ENCODE results near the gene GLB1L3. TPM values are rescaled to one million over a fixed set of nuclear protein-coding genes. Genes with fewer than 3 reads are reported as not detected.
A peak's percentile ranks its signal among the peaks of the same experiment; 100 is the strongest.
"Not testable (repeated sequence)": the region's sequence is repeated elsewhere in the genome, so short reads cannot be mapped to it uniquely, and the experiment has no call there.

The GLB1L3 gene
- total RNA-seq, 1 experiment from 2014 or later = 1.6 TPM

GRCh38 chr11:134343646-134344045 lies 67.5 kb downstream of the GLB1L3 start:
- no peak for DNase-seq (ENCODE audit: low spot score)

DNA sequence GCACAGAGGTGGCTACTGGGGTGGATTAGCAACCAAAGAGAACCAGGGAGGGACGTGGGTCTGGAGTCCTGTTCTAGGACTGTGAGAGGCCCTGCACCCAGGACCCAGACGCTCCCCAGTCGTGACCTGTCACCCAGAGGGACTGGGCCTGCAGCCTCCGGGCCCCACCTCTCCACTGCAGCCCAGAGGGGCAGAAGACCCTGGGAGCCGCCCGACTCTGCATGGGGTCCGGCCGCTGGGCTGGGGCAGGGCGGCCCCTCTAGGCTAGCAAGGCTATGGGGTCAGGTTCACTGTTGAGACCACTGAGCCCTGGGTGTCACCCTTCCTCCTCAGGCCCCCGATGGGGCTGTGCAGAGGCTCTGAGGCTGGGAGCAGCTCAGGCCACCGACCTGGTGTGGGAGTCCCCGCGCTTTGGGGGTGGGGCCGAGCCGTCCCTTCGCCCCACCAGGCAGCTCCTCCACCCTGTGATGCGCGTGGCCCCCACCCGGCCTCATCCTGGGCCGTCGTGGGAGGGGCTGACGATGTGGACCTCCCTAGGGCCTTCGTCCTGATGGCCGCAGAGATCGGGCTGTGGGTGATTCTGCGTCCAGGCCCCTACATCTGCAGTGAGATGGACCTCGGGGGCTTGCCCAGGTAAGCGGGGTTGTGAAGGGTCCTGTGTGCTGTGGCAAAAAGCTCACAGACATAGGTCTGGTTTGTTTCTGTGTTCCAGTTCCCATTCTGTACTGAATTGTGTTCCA lies 68.5 kb downstream of the GLB1L3 start:
- not testable (repeated sequence) for DNase-seq (ENCODE audit: low spot score)

GRCh38 chr11:134345237-134345550 lies 69.0 kb downstream of the GLB1L3 start:
- no peak for DNase-seq (ENCODE audit: low spot score)

- DNase-seq (ENCODE audit: low spot score) = no peak
Observed at GRCh38 chr11:134346101-134346975, 70.2 kb downstream of the GLB1L3 start.

DNA sequence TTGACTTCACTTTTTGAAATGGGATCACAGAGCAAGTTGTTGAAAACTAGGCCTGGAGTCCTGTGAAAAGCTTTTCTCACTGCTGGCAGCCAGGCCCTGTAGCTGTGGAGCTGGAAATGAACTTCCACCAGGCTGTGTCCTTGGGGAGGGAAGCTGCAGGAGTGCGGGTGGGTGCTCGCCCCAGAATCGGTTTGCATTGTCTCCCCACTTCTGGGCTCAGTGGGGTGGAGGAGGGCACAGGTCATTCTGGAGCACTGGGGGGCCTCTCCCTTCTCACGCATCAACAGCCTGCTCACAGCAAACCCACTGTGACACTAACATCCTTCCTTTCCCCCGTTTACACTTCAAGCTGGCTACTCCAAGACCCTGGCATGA lies 70.8 kb downstream of the GLB1L3 start:
- DNase-seq (ENCODE audit: low spot score) = no peak

- DNase-seq (ENCODE audit: low spot score) = no peak
Observed at GRCh38 chr11:134347441-134347840, 71.3 kb downstream of the GLB1L3 start.

DNA sequence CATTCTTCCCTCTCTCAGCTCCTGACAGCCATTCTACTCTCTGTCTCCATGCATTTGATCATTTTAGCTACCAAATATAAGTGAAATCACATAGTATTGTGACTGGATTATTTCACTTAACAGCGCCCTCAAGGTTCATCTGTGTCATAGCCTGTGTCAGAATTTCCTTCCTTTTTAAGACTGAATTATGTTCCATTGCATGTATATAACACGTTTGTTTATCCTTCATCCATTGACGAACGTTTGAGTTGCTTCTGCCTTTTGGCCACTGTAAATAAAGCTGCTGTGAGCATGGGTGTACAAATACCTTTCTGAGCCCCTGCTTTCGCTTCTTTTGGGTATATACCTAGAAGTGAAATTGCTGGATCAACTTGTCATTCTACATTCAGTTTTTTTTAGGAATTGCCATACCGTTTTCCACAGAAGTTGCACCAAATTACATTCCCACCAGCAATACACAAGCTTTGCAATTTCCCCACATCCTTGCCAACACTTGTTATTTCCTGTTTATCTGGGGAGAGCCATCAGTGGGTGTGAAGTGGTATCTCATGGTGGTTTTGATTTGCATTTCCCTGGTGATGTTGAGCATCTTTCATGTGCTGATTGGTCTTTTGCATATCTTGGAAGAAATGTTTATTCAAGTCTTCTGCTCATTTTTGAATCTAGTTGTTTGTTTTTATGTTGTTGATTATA lies 73.1 kb downstream of the GLB1L3 start:
- DNase-seq (ENCODE audit: low spot score) = no peak

- no peak for DNase-seq (ENCODE audit: low spot score)
Observed at GRCh38 chr11:134349802-134350355, 73.7 kb downstream of the GLB1L3 start.

DNA sequence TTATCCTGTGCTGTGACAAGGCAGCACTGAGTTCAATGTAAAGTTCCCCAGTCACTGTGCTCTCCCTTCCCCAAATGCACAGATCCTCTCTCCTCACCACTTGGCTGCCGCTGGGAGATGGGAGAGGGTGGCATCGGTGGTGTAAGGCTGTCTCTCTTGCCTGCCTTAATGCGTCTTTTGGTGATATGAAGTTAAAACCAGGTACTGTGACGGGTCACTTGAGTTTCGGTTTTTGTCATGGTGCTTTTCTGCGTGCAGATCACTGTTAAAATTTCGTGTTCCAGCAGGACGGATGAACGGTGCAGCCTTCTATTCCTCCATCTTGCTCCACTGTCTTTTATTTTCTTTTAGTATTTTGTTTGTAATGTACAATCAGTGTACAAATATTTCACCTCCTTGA lies 74.2 kb downstream of the GLB1L3 start:
- DNase-seq (ENCODE audit: low spot score) = no peak

GRCh38 chr11:134352111-134352510 lies 75.9 kb downstream of the GLB1L3 start:
- DNase-seq (ENCODE audit: low spot score) = no peak

GRCh38 chr11:134355136-134355535 lies 79.0 kb downstream of the GLB1L3 start:
- DNase-seq (ENCODE audit: low spot score) = no peak

DNA sequence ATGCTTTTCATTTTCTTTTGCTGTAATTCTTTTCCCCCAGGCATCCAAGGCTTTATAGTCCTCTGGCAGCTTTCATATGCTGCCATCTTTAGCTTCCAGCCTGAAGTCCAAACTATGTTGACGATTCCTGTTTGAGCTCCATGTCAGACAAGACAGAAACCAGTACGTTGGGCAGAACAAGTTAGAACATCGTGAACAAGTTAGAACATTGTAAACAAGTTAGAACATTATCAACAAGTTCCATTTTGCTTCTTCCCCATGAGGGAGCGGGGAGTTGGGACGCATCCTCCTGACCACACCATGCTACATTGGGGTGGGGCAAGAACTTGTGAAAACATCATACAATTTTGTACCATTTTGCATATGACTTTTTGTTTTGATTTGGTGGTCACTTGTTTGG lies 79.5 kb downstream of the GLB1L3 start:
- DNase-seq (ENCODE audit: low spot score) = no peak

GRCh38 chr11:134356656-134357544 lies 80.7 kb downstream of the GLB1L3 start:
- DNase-seq (ENCODE audit: low spot score) = no peak

DNA sequence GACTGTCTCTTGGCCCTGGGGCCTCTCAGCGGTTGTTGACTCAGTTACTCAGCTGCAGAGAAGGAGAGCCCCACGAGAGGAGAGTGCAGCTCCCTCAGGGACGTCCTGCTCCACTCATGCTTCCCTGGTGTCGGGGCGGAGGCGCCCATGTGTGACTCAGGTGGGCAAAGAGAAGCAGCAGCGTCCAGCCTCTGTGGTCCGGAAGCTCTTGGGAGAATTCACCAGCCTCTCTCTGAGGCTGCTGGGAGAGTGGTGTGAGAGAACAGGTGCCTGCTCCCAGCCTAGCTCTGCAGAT lies 81.3 kb downstream of the GLB1L3 start:
- DNase-seq (ENCODE audit: low spot score) = no peak

GRCh38 chr11:134358165-134358855 lies 82.1 kb downstream of the GLB1L3 start:
- no peak for DNase-seq (ENCODE audit: low spot score)

GRCh38 chr11:134358856-134359490 lies 82.8 kb downstream of the GLB1L3 start:
- DNase-seq (ENCODE audit: low spot score) = no peak

DNA sequence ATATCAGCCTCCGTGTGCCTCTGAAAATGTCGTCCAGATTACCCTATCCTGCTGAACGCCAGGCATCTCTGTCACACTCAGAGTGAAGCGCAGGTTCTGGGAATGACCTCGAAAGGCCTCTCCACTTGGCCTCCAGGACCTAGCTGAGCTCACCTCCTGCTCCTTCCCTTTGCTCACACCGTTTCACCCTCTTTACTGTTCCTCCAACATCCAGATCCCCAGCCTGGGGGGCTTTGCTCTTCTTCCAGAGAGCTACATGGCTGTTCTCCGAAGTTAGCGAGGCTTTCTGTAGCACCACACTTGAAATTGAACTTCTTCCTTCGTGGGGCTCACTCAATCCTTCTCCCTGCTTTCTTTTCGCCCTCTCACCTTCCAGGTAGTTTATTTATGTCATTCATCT lies 83.5 kb downstream of the GLB1L3 start:
- DNase-seq (ENCODE audit: low spot score) = no peak

DNA sequence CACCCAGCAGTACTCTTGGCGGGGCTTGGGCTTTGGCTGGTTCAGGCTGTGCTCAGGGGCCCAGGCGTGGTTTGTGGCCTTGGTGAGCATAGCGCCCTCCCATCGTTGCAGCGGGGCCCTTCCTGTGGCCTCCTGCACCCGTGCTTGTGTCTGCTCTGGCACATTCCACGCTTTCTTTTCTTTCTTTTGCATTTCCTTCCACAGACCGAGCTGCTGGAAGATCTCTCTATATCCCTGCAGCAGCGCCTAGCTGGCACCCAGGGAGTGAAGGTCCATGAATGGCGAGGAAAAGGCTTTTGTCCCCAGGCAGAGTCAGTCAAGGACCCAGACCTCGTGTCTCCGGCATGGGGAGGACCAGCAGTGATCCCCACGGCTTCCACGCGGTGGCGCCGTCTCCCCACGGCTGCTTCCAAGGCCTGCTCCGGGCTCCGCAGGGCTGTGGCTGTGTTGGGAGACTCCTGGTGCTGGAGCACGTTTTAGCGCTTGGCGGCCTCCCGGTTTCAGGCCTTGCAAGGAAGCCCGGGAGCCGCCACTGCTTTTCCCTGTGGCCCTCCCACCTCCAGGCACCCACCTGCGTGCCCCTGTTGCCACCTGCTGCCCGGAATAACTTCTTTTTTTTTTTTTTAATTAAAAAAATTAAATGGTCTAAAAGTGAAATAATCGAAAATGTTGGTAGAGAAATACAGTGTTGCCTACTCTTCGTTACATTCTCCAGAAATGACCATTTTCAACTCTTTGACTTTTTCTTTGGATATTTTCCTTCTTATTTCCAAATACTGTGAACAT lies 84.1 kb downstream of the GLB1L3 start:
- DNase-seq (ENCODE audit: low spot score) = peak; percentile 74

DNA sequence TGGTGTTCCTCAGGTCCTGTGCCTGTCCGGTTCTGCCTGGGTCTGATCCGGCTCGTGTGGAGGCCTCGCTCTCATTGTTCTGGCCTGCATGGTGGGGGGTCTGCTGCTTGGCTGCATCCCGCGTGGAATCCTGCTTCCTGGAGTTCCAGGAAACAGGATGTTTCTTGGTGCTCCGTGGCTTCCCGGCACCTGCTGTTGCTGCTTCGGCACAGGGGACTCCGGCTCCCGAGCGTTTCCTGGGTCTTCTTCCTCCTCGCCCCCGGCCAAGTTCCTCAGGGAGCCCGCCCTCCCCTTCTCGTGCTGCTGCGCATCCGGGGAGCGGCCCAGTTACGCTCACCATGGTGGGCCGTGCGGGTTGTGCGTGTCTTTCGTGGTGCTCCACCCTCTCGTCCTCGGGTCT lies 85.5 kb downstream of the GLB1L3 start:
- DNase-seq (ENCODE audit: low spot score) = no peak

All from H4 (cell line).